Measurements from ENCODE around the gene ZNF496.

ZNF496 gene

GRCh38 chr1:247329097-247329617, 2.5 kb downstream of the ZNF496 start:
- H3K4me1 Mint-ChIP-seq: peaks cover 21 to 33% of the 10 kb centered on the region in 2 donors

GRCh38 chr1:247328311-247328710, 3.4 kb downstream of the ZNF496 start:
- no peak for DNase-seq
- H3K4me3 Mint-ChIP-seq: no peak overlapping the region
- H3K9me3 Mint-ChIP-seq: no peaks in the 10 kb centered on the region
- no peak for ATAC-seq (replicated peaks)
- H3K27ac Mint-ChIP-seq: no peak overlapping the region
- H3K27me3 Mint-ChIP-seq: peaks cover 0 to 5% of the 10 kb centered on the region in 2 donors
- peaks cover 20 to 60% of the 10 kb centered on the region in 2 donors for H3K36me3 Mint-ChIP-seq
- peaks cover 21 to 33% of the 10 kb centered on the region in 2 donors for H3K4me1 Mint-ChIP-seq

More at GRCh38 chr1:247329097-247329617, 2.5 kb downstream of the ZNF496 start:
- ATAC-seq (replicated peaks) (no peak), DNase-seq (no peak)
- no peak overlapping the region for H3K4me3 Mint-ChIP-seq
- H3K36me3 Mint-ChIP-seq: peaks cover 23 to 54% of the 10 kb centered on the region in 2 donors
- H3K27ac Mint-ChIP-seq: no peak overlapping the region
- peaks cover 0 to 5% of the 10 kb centered on the region in 2 donors for H3K27me3 Mint-ChIP-seq
- H3K9me3 Mint-ChIP-seq: no peaks in the 10 kb centered on the region

GRCh38 chr1:247326411-247327130, 5.1 kb downstream of the ZNF496 start:
- no peak for ATAC-seq (replicated peaks)
- Mint-ChIP-seq H3K27ac (no peak overlapping the region), H3K27me3 (peaks cover 0 to 5% of the 10 kb centered on the region in 2 donors), H3K9me3 (no peaks in the 10 kb centered on the region), H3K4me1 (peaks cover 14 to 29% of the 10 kb centered on the region in 2 donors), H3K4me3 (no peak overlapping the region), H3K36me3 (peaks cover 32 to 71% of the 10 kb centered on the region in 2 donors)
- no peak for DNase-seq

- peaks cover 5 to 21% of the 10 kb centered on the region in 2 donors for H3K4me1 Mint-ChIP-seq
- DNase-seq: no peak
- no peak for ATAC-seq (replicated peaks)
- H3K27ac Mint-ChIP-seq: no peak overlapping the region
- peaks cover 37 to 77% of the 10 kb centered on the region in 2 donors for H3K36me3 Mint-ChIP-seq
- H3K9me3 Mint-ChIP-seq: no peaks in the 10 kb centered on the region
- no peaks in the 10 kb centered on the region for H3K27me3 Mint-ChIP-seq
- H3K4me3 Mint-ChIP-seq: no peak overlapping the region
Measured at GRCh38 chr1:247324923-247325322, 6.7 kb downstream of the ZNF496 start.

- no peak for DNase-seq
- no peaks in the 10 kb centered on the region for H3K9me3 Mint-ChIP-seq
- no peak overlapping the region for H3K4me3 Mint-ChIP-seq
- H3K36me3 Mint-ChIP-seq: peaks cover 39 to 75% of the 10 kb centered on the region in 2 donors
- peaks cover 4 to 17% of the 10 kb centered on the region in 2 donors for H3K4me1 Mint-ChIP-seq
- no peak overlapping the region for H3K27ac Mint-ChIP-seq
- ATAC-seq (replicated peaks): no peak
- H3K27me3 Mint-ChIP-seq: no peaks in the 10 kb centered on the region
Measured at GRCh38 chr1:247324204-247324787, 7.4 kb downstream of the ZNF496 start.

GRCh38 chr1:247322849-247323586, 8.6 kb downstream of the ZNF496 start:
- Mint-ChIP-seq H3K27ac (peak overlapping the region; percentile 38), H3K9me3 (no peaks in the 10 kb centered on the region), H3K4me1 (peaks cover 8 to 24% of the 10 kb centered on the region in 2 donors), H3K27me3 (no peaks in the 10 kb centered on the region), H3K36me3 (peaks cover 48 to 75% of the 10 kb centered on the region in 2 donors), H3K4me3 (no peak overlapping the region)
- peak in 1 of 2 donors; percentile 68 for ATAC-seq (replicated peaks)
- DNase-seq: no peak

- no peaks in the 10 kb centered on the region for H3K27me3 Mint-ChIP-seq
- no peaks in the 10 kb centered on the region for H3K9me3 Mint-ChIP-seq
- ATAC-seq (replicated peaks): peak in 1 of 2 donors; percentile 49
- no peak overlapping the region for H3K4me3 Mint-ChIP-seq
- H3K27ac Mint-ChIP-seq: no peak overlapping the region
- DNase-seq: no peak
- peaks cover 52 to 76% of the 10 kb centered on the region in 2 donors for H3K36me3 Mint-ChIP-seq
- H3K4me1 Mint-ChIP-seq: peaks cover 13 to 30% of the 10 kb centered on the region in 2 donors
Measured at GRCh38 chr1:247322442-247322841, 9.2 kb downstream of the ZNF496 start.

- peak overlapping the region; percentile 42 for H3K27ac Mint-ChIP-seq
- H3K27me3 Mint-ChIP-seq: no peaks in the 10 kb centered on the region
- peaks cover 56 to 74% of the 10 kb centered on the region in 2 donors for H3K36me3 Mint-ChIP-seq
- H3K4me3 Mint-ChIP-seq: peak overlapping the region; percentile 3 to 48
- H3K4me1 Mint-ChIP-seq: peaks cover 27 to 40% of the 10 kb centered on the region in 2 donors
- peaks cover 4 to 6% of the 10 kb centered on the region in 2 donors for H3K9me3 Mint-ChIP-seq
- ATAC-seq (replicated peaks): peak; percentile 55 to 61
- no peak for DNase-seq
Measured at GRCh38 chr1:247317702-247318101, 14.0 kb downstream of the ZNF496 start.

GRCh38 chr1:247316590-247317197, 15.0 kb downstream of the ZNF496 start:
- H3K36me3 Mint-ChIP-seq: peaks cover 52 to 69% of the 10 kb centered on the region in 2 donors
- peak overlapping the region; percentile 14 to 48 for H3K4me3 Mint-ChIP-seq

GRCh38 chr1:247304031-247304430, 27.6 kb downstream of the ZNF496 start:
- Mint-ChIP-seq H3K9me3 (no peaks in the 10 kb centered on the region), H3K4me3 (no peak overlapping the region), H3K27ac (no peak overlapping the region), H3K27me3 (no peaks in the 10 kb centered on the region), H3K4me1 (no peaks in the 10 kb centered on the region), H3K36me3 (peaks cover 67 to 79% of the 10 kb centered on the region in 2 donors)
- no peak for ATAC-seq (replicated peaks)
- DNase-seq: no peak

More at GRCh38 chr1:247316590-247317197, 15.0 kb downstream of the ZNF496 start:
- H3K27ac Mint-ChIP-seq: peak overlapping the region; percentile 15
- ATAC-seq (replicated peaks) (peak; percentile 75), DNase-seq (no peak)
- no peaks in the 10 kb centered on the region for H3K27me3 Mint-ChIP-seq
- peaks cover 30 to 38% of the 10 kb centered on the region in 2 donors for H3K4me1 Mint-ChIP-seq
- peaks cover 4 to 6% of the 10 kb centered on the region in 2 donors for H3K9me3 Mint-ChIP-seq

GRCh38 chr1:247303216-247303615, 28.5 kb downstream of the ZNF496 start:
- Mint-ChIP-seq H3K27me3 (no peaks in the 10 kb centered on the region), H3K9me3 (no peaks in the 10 kb centered on the region), H3K4me1 (no peaks in the 10 kb centered on the region), H3K36me3 (peaks cover 64 to 76% of the 10 kb centered on the region in 2 donors), H3K27ac (no peak overlapping the region), H3K4me3 (no peak overlapping the region)
- no peak for ATAC-seq (replicated peaks)
- no peak for DNase-seq

GRCh38 chr1:247301176-247301540, 30.5 kb downstream of the ZNF496 start:
- no peak for DNase-seq
- Mint-ChIP-seq H3K9me3 (no peaks in the 10 kb centered on the region), H3K27ac (no peak overlapping the region), H3K4me1 (no peaks in the 10 kb centered on the region), H3K4me3 (no peak overlapping the region), H3K36me3 (peaks cover 54 to 65% of the 10 kb centered on the region in 2 donors), H3K27me3 (no peaks in the 10 kb centered on the region)
- ATAC-seq (replicated peaks): no peak

GRCh38 chr1:247300491-247301175, 31.0 kb downstream of the ZNF496 start:
- DNase-seq: no peak
- H3K36me3 Mint-ChIP-seq: peaks cover 52 to 62% of the 10 kb centered on the region in 2 donors
- ATAC-seq (replicated peaks): no peak
- H3K27me3 Mint-ChIP-seq: no peaks in the 10 kb centered on the region
- no peak overlapping the region for H3K4me3 Mint-ChIP-seq
- no peak overlapping the region for H3K27ac Mint-ChIP-seq
- no peaks in the 10 kb centered on the region for H3K4me1 Mint-ChIP-seq
- H3K9me3 Mint-ChIP-seq: no peaks in the 10 kb centered on the region

All from stimulated activated naive B cell treated with anti-CD40 and anti-IgM and Interleukin-4, amounts not matched to agents 10 μg/mL and 1 μg/mL and 100 μg/mL, for 72 hours (primary cell).